ENCODE data around the gene EHBP1. TPM values are rescaled to one million over a fixed set of nuclear protein-coding genes. Genes with fewer than 3 reads are reported as not detected.

The EHBP1 gene
- total RNA-seq, 1 donor from 2014 or later: 25.7 TPM

DNA sequence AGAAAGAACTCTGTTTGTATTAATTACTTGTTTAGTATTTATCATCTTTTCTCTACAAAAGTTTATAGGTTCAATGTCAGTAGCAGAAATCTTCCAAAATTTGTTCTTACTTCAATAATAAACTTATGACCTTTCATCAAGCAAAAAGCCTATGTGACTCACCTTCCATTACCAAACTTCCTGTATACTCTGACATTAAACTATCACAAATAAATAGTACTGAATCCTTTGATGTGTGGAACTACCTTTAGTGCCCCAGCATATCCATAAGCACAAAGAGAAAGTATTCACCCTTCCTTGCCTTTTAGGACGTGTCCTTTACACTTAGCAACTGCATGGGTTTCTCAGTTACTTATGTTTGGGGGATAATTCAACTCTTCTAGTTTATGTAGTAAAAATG lies 166.0 kb downstream of the EHBP1 start:
- intact Hi-C loops (cut with micrococcal nuclease): no loop called here

DNA sequence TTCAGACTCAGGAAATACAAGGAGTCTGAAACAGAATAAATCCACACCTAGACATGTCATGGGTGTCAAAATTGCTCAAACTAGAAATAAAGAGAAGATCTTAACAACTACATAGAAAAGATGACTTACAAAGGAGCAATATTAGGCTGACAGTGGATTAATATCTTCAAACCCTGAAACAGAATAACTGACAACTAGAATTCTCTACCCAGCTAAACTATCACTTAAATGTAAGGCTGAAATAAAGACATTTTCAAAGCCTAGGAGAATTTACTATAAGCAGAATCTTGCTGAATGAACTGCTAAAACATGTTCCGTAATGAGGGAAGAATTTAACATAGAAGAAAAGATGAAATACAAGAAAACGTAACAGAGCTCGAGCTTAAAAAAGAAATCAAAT lies 168.1 kb downstream of the EHBP1 start:
- intact Hi-C loops (cut with micrococcal nuclease): no loop called here

- intact Hi-C loops (cut with micrococcal nuclease): no loop called here
These were observed 169.4 kb downstream of the EHBP1 start for GRCh38 chr2:62874881-62875383.

- intact Hi-C loops (cut with micrococcal nuclease): no loop called here
These were observed 175.8 kb downstream of the EHBP1 start for GRCh38 chr2:62881162-62881795.

GRCh38 chr2:62883629-62884028 lies 178.1 kb downstream of the EHBP1 start:
- intact Hi-C loops (cut with micrococcal nuclease): no loop called here

DNA sequence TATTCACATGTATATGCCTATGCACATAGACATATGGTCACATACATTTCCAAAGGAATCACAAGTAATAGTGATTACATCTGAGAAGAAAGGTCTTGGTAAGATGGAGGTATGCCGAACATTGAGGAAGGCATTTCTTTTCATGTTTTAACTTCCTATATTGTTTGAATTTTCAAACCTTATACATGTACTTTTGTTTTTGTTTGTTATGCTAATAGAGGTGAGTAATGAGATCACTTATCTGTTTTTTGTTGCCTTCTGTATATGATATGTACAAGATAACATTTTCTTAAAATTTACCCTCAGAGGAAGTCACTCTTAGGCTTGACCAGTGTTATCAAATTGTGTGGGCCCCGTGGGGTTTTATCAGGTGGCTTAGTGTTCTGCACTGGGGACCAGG lies 178.6 kb downstream of the EHBP1 start:
- intact Hi-C loops (cut with micrococcal nuclease): no loop called here

DNA sequence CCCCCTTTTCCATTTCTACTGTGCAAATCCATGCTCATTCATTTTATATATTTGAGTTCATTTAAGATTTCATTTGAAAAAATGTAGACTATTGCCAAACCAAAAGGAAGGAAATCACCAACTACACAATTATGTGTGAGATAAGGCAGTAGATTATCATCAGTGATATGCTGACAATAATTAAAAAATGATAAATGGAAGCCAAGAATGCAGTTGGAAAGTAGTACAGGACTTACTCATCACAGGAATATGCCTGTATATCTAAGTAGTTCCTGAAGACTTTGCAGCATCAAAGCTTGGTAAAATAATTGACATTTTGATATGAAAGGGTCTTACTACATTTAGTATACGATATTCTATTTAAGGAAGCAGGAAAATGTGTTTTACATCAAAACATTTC lies 179.0 kb downstream of the EHBP1 start:
- intact Hi-C loops (cut with micrococcal nuclease): no loop called here

- intact Hi-C loops (cut with micrococcal nuclease): no loop called here
These were observed 189.6 kb downstream of the EHBP1 start for GRCh38 chr2:62894966-62895631.

DNA sequence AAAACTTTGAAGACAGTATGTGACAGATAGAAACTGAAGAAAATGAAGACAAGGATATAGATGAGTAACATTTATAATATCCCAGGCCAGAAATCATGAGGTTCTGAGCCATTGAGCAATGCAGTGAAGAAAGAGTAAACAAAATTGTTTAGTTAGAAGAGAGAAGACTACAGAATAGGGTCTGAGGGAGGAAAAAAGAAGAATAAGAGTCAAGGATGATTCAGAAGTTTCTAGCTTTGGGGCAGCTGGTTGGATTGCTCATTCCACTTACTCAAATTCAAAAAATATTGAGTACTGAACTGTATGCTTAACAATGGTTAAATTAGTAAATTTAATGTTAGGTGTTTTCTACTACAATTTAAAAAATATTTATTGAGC lies 190.1 kb downstream of the EHBP1 start:
- intact Hi-C loops (cut with micrococcal nuclease): no loop called here

DNA sequence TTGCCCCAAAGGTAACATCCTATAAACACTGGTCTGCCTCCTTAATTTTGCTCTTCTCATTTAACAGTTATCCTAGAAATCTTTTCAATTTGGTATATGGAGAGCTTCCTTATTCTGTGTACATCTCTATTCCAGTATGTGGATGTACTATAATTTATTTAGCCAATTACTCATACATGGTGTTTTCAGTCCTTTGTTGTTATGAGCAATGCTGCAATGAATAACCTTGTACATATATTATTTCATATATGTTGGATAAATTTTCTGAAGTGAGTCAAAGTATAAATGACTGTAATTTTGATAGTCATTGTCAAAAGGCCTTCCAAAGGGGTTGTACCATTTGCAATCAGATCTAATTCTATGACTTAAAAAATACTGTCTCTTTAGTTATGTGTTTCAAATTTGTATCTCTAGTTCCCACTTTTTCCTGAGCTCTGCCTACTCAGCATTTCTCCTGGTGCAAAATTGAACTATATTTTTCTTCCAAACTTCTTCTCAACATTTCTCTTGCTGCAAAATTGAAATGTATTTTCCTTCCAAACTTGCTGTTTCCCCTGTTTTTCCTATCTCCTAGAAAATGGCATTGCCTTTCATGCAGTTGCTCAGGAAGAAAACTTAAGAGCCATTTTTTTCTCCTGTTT lies 191.8 kb downstream of the EHBP1 start:
- intact Hi-C loops (cut with micrococcal nuclease): no loop called here

DNA sequence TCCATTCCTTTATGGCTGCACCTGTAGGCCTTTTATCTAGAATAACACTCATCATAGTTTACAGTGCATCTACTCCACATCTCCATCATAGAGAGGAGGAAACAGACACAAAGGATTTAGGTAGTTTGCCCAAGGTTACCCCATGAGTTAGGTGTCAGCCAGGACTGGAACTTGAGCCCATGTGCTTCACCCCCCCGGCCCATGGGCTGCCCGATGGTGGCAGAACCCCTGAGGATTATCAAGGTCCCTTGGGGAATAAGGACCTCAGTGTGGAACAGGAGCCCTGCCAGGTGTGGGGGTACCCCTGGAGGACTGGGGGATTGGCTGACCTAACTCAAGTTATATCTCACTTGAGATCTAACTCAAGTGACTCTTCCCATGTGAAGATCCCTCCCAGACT lies 198.8 kb downstream of the EHBP1 start:
- intact Hi-C loops (cut with micrococcal nuclease): no loop called here

DNA sequence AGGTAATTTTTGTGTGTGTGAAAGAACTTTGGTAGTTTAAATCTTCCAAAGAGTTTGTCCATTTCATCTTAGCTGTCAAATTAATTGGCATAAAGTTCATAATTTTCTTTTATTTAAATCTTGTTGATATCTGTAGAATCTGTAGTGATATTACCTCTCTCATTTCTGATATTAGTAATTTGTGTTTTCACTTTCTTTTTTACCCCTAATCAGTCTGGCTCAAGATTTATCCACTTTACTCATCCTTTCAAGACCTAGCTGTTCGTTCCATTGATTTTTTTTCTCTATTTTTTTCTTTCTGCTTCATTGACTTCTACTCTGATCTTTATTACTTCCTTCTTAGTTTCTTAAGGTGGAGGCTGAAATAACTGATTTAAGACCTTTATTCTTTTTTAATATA lies 202.6 kb downstream of the EHBP1 start:
- intact Hi-C loops (cut with micrococcal nuclease): no loop called here

- intact Hi-C loops (cut with micrococcal nuclease): no loop called here
These were observed 207.8 kb downstream of the EHBP1 start for GRCh38 chr2:62913311-62913710.

GRCh38 chr2:62919041-62919440 lies 213.5 kb downstream of the EHBP1 start:
- intact Hi-C loops (cut with micrococcal nuclease): no loop called here

DNA sequence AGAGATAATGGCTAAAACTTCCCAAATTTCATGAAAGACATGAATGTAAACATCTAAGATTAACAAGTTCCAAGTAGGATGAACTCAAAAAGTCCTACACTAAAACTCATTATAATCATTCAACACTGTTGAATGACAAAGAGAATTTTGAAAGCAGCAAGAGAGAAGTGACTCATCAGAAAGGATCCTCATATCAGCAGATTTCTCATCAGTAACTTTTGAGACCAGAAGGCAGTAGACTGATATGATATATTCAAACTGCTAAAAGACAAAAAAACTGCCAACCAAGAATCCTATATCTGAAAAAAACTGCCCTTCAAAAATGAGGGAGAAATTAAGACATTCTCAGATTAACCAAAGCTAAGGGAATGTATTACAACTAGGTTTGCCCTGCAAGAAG lies 214.6 kb downstream of the EHBP1 start:
- intact Hi-C loops (cut with micrococcal nuclease): no loop called here

GRCh38 chr2:62923242-62923641 lies 217.7 kb downstream of the EHBP1 start:
- intact Hi-C loops (cut with micrococcal nuclease): no loop called here

DNA sequence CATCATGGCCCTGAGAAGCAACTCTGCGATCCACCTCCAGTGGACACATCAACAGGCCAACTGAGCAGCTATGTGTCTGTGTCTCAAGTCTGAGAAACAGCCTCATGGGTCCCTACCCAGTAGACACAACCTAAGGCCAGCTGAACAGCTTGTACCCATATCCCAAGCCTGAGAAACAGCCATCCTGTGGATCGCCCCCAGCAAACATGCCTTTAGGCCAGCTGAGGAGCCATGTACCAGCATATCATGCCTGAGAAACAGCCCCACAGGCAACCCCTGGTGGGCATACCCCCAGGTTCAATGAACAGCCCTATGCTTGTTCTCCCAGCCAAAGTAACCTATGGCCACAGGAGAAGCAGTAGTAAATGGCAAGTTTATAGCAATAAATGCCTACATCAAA lies 218.4 kb downstream of the EHBP1 start:
- intact Hi-C loops (cut with micrococcal nuclease): no loop called here

DNA sequence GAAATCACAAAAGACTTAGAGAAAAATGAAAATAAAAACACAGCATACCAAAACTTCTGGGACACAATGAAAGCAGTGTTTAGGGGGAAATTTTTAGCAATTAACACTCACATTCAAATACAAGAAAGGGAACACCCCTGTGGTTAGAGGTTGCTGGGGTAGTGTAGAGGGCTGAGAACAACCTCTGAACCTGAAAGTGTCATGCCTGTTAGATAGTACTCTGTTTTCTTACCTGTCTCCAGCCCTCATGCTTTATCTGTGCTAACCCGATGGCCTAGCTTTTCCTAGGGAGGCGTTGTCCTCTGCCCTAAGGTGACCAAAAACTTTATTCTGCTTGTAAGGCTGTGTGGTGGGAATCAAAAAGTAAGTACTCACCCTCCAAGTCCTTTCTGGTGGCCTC lies 222.5 kb downstream of the EHBP1 start:
- intact Hi-C loops (cut with micrococcal nuclease): no loop called here

GRCh38 chr2:62931536-62931935 lies 226.0 kb downstream of the EHBP1 start:
- intact Hi-C loops (cut with micrococcal nuclease): no loop called here

DNA sequence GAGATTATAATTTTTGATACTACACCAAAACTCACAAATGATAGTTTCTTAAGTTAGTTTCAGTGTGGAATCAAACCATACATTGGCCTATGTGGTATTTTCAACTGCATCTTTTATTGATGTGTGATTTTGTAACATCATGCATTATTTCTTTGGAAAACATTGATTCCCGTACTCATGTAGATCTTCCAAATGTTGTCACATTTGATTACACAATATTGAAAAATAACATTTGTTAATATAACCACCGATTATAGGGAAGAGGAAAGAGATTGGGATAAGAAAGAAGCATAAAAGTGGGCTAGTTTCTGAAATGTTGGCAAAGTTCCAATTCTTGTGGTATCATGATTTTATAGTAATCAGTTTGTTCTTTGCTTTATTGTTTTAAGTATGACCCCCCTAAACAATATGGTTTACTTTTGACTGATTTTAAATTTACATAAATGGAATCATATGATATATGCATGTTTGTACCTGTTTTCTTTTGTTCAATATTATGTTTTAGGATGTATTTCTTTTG lies 227.9 kb downstream of the EHBP1 start:
- intact Hi-C loops (cut with micrococcal nuclease): no loop called here

DNA sequence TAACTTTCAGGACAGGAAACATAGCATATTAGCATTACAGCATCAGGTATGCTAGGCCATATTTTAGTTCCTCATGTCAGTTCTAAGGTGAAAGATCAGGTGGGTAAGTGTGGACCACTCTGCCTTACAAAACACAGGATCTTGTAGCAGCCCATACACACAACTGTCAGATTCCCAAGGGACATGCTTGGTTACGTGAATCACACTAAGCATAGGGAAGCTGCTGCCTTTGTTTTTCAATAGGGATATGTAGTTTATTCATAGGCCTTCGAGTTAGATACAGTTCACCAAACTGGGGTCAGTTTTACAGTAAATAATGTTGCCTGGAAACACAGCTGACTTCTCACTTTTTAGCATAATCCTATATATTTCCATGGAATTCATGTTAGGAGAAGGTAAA lies 229.0 kb downstream of the EHBP1 start:
- intact Hi-C loops (cut with micrococcal nuclease): no loop called here

- intact Hi-C loops (cut with micrococcal nuclease): no loop called here
These were observed 232.6 kb downstream of the EHBP1 start for GRCh38 chr2:62938126-62938525.

All from T-helper 1 cell treated with Interleukin-12 subunit alpha and Interleukin-12 subunit beta and Interleukin-4 antibody, amounts not matched to agents 30 ng/mL and 1 ng/mL, for 36 hours (primary cell).